GM19463 (cell line): ENCODE data around the gene COL25A1.
A peak's percentile ranks its signal among the peaks of the same experiment; 100 is the strongest.

Experiments used
- ATAC-seq: cut with Tn5 transposase; IDR thresholded peaks from one replicate; pipeline ENCODE4 v1.9.1; 2021; ENCODE audit warnings: mild to moderate bottlenecking, moderate library complexity; ENCODE audit not compliant: unreplicated experiment

Gene COL25A1

DNA sequence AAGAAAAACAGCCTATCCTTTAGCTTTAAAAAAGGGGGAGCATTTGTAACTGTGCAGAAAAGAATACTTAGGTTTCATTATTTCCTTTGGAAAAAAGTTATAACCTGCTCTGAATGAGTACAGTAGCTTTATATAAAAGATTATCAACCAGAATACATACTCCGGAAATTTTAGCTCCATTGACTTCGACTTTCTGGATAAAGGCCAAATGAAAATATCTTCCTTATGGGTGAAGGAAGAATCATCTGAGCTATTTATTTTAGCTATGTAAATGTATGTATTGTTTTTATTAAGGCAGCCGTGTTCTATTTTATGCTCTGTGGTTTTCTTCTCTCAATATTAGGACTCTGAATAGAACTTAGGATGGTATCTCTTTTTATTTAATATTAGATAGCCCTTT lies 470.6 kb downstream of the COL25A1 start:
- ATAC-seq: no peak

DNA sequence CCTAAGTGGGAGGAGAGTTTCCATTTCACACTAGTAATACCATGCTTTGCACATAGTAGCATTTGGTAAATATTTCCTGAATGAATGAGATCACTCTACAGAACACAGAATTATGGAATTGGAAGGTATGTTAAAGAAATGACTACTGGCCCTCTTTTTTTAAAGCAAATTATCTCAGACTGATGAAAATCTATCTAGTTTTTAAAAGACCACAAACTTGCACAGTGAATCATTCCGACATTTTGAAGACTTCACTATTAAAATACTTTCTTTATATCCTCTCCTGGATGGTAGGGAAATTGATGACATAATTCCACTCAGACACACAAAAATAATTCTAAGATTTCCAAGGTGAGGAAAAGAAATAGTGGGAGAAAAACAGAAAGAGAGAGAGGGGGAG lies 471.2 kb downstream of the COL25A1 start:
- ATAC-seq: no peak

DNA sequence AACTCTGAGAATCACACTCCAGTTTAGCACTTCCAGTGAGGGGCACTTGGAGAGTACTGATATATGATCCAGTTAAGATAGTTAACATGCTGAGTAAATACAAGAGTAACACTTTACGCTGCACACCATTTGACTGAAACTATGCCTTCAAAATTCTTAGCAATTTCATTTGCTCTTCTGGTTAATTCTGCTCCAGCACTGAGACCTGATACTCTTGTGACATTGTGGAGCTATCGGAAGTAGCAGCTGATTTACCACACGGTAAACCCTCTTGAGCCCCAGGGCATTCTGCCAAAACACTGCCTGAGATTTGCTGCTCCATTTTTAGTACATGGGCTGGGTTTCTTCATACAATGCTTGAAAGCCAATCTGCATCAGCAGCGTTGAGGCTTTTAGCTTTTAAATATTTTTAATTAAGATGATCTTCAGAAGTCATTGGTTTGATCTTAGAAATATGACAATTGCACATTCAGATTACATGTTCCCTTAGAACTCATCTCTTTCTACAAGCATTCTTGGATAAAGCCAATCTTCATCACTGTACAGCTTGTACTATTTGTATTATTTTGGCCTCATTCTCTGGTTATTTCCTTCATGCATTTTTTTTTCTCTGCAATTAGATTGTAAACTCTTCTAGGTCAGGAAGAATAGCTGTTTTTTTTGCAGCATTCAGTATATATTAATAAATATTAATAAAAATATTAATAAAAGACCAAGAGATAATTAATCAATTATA lies 471.8 kb downstream of the COL25A1 start:
- peak; percentile 53 for ATAC-seq

DNA sequence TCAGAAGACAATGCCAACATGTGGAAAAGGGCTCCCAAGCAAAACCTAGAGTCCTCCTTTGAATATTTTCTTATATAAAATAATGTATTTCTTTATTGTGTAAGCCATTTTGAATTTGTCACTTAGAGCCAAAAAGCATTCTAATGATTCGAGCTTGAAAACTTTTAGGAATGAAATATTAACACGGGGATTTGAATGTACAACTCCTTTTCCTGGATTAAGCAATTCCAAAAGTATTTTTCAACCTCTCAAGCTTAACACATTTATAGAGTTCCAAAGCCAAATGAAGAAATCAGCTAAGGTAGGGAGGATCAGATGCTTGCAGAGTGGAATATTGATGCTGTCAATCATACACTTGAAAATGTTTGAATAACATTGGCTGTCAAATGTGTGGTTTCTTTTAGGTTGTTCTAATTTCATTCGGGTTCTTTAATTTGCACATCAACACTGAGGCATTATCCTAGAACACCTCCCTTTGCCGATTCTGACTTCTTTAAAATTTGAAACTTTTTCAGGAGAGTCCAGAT lies 472.4 kb downstream of the COL25A1 start:
- no peak for ATAC-seq

DNA sequence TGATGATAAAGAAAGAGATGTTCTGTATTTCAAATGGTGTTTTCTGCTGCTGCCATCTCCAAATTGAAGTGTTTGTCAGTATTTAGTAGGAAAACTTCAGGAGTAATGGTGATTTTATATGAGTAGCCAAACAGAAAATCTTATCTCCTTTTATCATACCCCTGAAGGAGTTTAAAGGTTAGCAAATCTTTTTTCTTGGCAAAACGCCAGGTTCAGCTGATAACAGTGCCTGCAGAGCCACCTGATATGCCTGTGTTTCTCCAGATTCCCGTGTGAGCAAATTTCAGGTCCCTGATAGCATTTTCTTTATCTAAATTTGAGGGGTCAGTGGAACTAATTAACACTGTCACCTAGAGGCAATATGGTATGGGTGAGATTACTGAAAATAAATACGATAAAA lies 473.8 kb downstream of the COL25A1 start:
- no peak for ATAC-seq

DNA sequence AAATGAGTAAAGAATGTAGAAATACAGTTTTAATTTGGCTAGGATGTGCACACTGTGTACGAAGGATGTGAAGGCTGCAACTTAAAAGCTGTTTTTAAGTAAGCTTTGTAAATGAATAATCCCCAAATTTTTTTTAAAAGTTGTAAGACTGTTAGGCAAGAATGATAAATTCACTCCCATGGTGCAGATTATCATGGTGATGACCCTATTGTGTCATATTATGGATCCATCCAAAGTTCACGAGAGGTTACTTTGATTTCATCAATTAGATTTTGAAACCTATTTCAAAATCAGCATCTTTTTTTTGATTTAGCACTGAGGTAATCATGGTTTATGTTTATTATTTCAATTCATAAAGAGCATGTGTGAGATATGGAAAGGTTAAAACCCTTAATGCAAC lies 476.7 kb downstream of the COL25A1 start:
- no peak for ATAC-seq

DNA sequence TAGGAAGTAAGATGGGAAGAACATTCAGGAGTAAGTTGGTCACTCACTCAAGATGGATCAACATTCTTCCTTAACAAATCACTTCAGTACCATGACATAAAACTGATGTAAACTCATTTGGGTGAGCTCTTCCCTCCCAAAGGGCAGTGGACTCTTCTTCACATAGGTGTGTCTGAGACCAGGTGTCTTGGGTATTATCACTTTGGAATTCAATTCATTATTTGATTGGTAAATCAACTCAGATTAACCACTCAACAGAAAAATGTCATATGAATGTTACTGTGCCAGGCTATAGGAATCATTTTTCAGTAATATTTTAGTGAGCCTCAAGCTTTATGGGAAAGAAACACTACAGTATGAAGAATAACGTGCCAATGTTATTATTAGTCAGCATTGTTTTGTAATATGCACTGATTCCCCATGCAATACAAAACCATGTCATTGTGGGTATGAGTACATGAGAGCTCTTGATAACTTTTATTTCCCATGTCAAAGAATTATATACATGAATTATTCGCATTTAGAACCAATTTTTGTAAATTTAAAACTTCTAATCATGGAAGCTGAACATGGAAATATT lies 481.0 kb downstream of the COL25A1 start:
- ATAC-seq: no peak

DNA sequence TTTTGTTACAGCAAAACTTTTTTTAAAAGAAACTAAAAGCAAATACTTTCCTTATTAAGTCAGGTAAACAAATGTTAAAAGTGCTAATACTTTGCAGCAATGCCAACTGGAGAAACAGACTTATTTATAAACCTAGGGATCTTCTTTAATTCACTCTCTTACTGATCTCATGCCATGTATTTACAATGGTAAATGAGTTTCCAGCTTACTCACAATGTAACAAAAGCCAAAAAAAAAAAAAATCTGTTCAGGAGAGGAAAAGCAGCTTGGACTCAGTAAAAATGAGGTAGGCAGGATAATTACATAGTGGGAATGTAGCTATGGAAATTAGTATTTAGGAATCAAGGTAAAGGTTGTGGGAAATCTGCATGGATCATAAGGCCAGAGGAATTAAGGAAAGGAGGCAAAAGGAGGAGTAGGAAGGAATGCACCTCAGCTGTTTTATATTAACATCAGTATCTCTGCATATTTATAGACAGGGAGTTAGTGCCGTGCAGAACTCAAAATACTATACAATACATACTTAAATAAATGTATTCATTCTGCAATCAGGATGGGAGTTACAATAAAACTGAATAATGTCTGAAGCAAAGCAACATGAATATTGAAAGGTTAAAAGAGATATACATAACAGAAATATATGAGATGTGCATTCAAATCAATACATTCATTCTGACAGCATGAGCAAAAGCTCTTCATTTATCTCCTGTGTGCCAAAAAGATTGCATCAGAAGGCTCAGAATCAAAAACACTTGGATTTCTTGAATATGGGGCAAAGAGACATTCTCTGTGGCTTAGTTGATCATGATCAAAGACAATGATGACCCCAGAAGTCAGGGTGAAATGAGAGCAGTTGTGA lies 481.7 kb downstream of the COL25A1 start:
- ATAC-seq: no peak

DNA sequence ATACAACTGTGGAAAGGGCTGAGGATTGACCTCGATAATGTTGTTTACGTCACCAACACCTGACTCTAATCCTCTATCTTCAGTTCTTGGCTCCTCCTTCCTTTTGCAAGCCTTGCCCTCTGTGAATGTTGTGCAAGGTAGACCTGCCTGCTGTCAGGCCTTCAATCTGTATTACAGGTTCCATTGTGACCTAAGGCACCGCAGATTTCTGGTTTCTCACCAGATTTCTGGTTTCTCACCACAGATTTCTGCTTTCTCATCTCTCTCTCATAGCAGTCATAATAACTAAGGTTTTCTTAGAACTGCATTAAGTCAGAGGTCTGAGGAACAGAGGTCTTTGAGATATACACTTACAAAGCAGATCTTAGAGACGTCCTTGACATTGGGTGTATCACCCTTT lies 488.1 kb downstream of the COL25A1 start:
- no peak for ATAC-seq

DNA sequence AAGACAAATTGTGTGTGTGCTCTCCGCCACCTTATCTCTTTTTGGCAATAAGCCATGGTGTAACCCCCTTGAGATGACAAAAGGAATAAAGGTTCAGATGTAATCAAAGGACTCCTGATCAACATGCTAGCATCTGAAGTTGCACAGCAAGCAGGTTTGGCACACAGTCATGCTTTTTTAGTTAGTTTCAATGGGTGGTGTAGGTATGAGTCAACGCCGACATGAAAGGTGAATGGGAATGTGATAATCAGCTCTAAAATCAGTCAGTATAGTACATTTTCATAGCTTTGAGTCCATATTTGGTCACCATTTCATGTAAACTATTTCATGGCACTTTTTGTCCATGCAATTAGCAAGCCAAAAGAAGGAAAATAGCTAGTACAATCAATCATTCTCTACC lies 489.2 kb downstream of the COL25A1 start:
- no peak for ATAC-seq

DNA sequence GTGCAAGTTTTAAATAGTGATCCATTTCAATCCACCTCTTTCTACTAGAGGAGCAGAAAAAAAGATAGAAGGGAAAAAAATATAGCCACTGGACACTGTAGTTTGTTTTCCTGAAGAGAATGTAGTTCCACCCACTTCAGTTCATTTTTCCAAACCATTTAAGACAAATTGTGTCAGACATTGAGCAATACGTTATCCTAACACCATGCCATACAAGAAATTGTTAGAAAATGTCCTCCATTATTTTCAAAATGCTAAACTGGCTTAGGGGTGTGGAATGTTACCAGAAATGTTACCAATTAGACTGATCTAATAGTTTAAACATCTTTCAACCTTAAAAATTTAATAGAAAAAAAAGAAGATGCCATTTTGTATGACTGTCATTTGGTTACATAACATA lies 491.0 kb downstream of the COL25A1 start:
- no peak for ATAC-seq

DNA sequence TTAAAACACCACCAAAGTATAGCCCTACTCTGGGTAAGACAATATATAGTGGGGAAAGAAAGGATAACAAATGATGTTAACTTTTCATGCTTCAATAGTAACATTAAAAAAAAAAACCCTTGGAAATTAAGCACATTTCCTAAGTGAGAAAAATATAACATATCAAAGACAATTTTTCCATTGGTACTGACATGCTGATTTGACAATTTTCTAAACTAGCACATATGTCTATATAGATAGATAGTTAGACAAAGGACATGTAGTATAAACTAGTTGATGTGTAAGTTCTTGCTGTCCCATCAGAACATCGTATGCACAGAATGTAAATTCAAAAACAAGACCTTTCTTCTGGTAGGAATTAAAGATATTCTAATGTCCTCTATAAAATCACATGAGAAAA lies 492.4 kb downstream of the COL25A1 start:
- ATAC-seq: no peak

DNA sequence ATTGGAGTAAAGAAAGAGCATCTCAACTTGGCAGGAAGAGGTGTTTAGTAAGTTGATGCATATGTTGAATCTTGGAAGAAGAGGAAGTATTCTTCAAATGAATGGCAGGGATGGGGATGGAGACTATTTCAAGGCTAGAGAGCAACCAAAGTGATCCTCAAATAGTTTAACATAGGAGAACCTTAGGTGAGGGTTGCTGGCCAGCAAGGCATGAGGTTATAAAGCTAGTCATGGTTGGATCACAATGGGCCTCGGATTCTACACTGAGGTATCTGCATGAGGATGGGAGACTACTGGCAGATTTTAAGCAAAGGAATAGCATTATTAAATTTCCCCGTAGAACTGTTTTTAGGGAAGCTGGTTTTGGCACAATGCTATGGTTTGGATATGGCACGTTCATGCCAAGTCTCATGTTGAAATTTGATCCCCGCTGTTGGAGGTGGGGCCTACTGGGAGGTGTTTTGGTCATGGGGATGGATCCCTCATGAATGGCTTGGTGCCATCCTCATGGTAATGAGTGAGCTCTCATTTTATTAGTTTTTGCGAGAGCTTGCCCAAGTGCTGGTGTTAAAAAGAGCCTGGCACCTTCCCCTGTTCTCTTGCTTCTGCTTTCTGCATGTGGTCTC lies 497.7 kb downstream of the COL25A1 start:
- no peak for ATAC-seq

DNA sequence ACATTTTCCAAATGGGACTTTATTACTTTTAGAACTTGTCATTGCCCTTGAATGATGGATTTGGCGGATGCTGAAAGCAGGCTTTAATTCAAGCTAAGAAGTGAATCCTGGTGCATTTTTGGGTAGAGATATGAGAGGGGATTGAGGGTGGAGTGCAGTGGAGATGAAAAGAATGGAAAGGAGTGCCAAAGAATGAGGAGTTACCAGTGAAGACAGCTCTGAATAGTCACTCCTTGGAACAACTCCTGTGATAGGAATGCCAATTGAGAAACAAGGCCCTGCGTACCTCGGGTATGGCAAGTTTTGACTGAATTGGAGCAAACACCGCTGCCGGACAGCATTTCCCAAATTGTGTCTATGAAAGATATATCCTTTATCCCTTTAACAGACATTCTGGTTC lies 503.2 kb downstream of the COL25A1 start:
- ATAC-seq: no peak

DNA sequence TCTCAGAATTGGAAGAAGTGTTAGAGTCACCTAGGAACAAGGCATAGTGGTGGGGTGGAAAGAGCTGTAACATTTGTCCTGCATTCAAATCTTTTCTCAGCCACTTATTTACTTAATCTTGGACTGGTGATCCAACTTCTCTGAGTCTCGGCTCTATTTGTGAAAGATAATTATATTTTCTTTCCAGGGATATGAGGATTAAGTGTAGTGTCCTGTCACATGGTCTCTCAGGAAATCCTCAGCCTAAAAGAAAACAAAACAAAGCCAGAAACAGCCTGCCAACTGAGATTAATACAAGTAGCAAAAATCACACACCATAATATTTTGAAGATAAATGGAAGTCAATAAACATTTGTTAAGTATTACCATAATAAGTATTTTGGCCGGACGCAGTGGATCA lies 506.3 kb downstream of the COL25A1 start:
- no peak for ATAC-seq

DNA sequence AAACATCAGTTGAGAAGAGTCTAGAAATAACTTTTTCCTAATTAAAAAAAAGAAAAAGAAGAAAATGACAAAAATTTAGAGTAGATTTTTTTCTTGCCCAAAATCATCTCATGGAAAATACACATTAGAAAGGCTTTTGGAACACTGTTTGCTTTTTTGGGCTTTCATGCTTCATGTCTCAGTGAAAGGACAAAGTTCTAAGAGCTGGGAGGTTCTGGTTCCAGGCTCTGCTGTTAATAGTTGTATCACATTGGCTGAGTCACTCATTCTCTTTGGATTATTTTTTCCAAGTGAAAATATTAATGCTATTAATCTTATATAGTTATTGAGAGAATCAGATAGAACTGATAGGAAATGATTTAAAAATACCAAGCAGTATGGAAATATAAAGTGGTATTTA lies 506.7 kb downstream of the COL25A1 start:
- no peak for ATAC-seq

DNA sequence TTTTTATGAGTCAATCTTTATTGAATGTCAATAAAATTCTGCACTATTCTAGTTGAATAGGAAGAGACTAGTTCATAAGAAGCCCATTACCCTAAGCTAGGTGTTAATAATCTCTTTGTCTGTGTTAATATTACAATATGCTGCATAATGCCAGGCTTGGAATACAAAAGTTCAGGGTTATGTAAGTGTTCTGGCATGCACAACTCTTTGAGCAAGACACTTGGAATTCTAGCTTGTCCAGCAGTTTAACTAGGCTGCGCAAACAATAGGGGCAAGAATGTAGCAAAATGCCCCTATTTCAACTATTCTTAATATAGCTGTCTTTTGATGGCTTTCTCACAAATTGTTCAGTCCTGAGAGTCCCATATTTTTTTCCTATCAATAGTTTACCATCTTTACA lies 508.3 kb downstream of the COL25A1 start:
- no peak for ATAC-seq

DNA sequence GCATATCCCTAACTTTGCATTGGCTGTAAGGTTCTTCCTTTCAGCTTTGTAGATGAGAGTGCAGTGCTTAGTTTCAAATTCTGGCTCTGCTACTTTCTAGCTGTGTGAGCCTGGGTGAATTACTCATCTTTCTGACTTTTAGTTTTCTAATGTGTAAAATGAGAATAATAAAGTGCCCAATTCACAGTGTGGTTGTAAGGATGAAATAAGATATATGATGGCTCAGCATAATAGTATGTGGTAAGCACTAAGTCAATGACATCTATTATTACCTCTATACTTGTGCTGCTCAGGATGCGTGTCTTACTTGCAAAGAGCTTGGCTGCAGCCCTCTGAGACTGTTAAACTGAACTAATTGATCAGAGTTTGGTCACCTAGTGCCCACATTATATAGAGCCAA lies 509.0 kb downstream of the COL25A1 start:
- no peak for ATAC-seq

DNA sequence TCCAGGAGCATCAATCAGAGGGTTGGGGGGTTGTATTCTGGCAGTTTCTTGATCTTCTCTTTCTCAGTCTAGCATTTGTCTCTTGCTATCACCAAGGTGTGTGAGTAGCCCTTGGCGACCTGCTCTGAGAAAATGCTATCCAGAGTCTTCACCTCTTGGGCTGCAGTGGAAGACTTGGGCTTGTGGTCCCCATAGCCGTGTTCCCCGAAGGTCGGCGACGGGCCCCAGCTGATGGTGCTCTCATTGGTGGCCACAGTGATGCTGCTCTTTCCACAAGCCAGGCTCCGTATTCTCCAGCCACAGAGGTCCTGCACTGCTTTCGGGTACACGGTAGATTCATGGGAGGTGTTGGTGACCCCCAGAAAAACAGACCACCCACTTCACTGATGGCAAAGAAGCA lies 513.7 kb downstream of the COL25A1 start:
- no peak for ATAC-seq

DNA sequence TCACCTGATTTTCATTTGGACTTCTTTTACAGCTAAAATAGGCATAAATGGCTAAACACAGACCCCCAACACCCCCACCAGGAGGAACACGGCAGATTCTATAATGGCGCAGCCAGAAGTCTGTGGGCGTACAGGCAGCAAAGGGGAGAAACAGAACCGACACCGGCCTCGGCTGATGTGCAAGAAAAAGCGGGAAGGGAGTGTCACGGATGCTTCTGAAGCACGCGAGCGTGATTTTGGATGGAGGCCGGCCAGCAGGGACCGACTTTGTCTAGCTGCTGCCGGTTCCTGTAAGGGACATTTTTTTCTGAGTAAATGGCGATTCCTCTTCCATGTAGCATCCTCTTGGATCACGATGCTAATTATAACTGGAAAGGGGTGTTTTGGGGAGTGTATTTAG lies 514.7 kb downstream of the COL25A1 start:
- ATAC-seq: no peak

DNA sequence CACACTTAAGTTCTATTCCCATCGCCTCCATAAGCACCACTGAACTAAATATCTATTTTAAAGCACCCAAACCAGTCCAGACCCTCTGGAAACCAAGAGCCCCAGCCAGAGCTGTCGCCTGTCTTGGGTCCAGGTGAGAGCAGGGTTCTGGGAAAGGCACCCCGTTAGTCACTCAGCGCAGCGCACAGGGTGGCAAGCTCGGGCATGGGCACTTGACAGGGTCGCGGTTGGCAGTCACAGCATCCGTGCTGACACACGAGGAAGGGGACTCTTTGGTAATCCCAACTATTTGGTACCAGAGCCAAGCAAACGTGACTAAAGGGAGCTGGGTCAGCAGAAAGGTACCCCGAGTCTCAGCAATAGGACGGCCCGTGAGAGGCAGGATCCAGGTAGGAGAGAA lies 515.4 kb downstream of the COL25A1 start:
- no peak for ATAC-seq
